HEK293 (cell line): ENCODE measurements around the gene GLI1.

Experiments
- CTCF ChIA-PET: fragments of 350-600 bp; formaldehyde crosslinking; extraction: SDS; loops from one replicate; lab custom pipeline; 2021; ENCODE audit warnings: antibody characterized with exemption; lab: Yijun Ruan, JAX
- POLR2A ChIA-PET: fragments of 300-600 bp; formaldehyde crosslinking; extraction: SDS; loops from one replicate; lab custom pipeline; 2020; ENCODE audit warnings: antibody characterized with exemption, inconsistent platforms; lab: Yijun Ruan, JAX
- H3K27ac ChIP-seq: fragments of 200-500 bp; sonication (Bioruptor generic); 2 replicates; pipeline ENCODE4 v1.5.1; 2014; ENCODE audit warnings: low read depth, low read length, control low read depth, inconsistent platforms; ENCODE audit errors: extremely low read depth
- H3K36me3 ChIP-seq, 2 experiments: fragments of 200-500 bp in 1 of 2; sonication (Bioruptor generic) in 1 of 2; 1 replicate in 1 of 2; 2 replicates in 1 of 2; pipeline ENCODE4 v1.5.1; 2014 to 2017; ENCODE audit warnings: inconsistent platforms in 2 of 2, low read length in 2 of 2; ENCODE audit not compliant: control insufficient read depth in 2 of 2, insufficient read depth in 1 of 2
- H3K4me1 ChIP-seq: fragments of 200-500 bp; sonication (Bioruptor generic); 2 replicates; pipeline ENCODE4 v1.5.1; 2014; ENCODE audit warnings: mild to moderate bottlenecking, low read length, inconsistent platforms; ENCODE audit not compliant: control insufficient read depth, insufficient read depth
- H3K4me3 ChIP-seq: 2 replicates; pipeline ENCODE4 v1.5.1; 2011; ENCODE audit warnings: low read depth, mild to moderate bottlenecking, control low read depth, low read length, moderate library complexity
- H3K9me3 ChIP-seq: fragments of 200-500 bp; sonication (Bioruptor generic); 2 replicates; pipeline ENCODE4 v1.5.1; 2014; ENCODE audit warnings: low read depth, low read length, inconsistent platforms; ENCODE audit not compliant: control insufficient read depth, insufficient read depth
- EGR2 ChIP-seq: fragments of 450-650 bp; formaldehyde crosslinking; IDR thresholded peaks from 2 replicates; pipeline ENCODE4 v1.5.1; 2016; ENCODE audit warnings: low read depth, missing biosample characterization, missing genetic modification characterization
- FEZF1 ChIP-seq: fragments of 450-650 bp; formaldehyde crosslinking; IDR thresholded peaks from 2 replicates; pipeline ENCODE4 v1.5.1; 2016; ENCODE audit warnings: missing biosample characterization, missing genetic modification characterization
- GFI1B ChIP-seq: fragments of 450-650 bp; formaldehyde crosslinking; IDR thresholded peaks from 2 replicates; pipeline ENCODE4 v1.5.1; 2016; ENCODE audit warnings: missing biosample characterization, missing genetic modification characterization
- KLF9 ChIP-seq: fragments of 450-650 bp; formaldehyde crosslinking; IDR thresholded peaks from 2 replicates; pipeline ENCODE4 v1.5.1; 2016; ENCODE audit warnings: missing biosample characterization, missing genetic modification characterization, low read depth
- OVOL3 ChIP-seq: fragments of 450-650 bp; formaldehyde crosslinking; IDR thresholded peaks from 2 replicates; pipeline ENCODE4 v1.5.1; 2016; ENCODE audit warnings: missing biosample characterization, missing genetic modification characterization
- PRDM1 ChIP-seq: fragments of 450-650 bp; formaldehyde crosslinking; IDR thresholded peaks from 2 replicates; pipeline ENCODE4; 2016; ENCODE audit warnings: missing biosample characterization, missing genetic modification characterization
- PRDM10 ChIP-seq: fragments of 450-650 bp; formaldehyde crosslinking; IDR thresholded peaks from 2 replicates; pipeline ENCODE4 v1.5.1; 2016; ENCODE audit warnings: missing biosample characterization, missing genetic modification characterization
- ZBTB11 ChIP-seq: fragments of 450-650 bp; formaldehyde crosslinking; conservative IDR thresholded peaks from 2 replicates; pipeline ENCODE4 v1.5.1; 2016; ENCODE audit warnings: low read depth, missing biosample characterization, missing genetic modification characterization
- ZFP3 ChIP-seq: fragments of 450-650 bp; formaldehyde crosslinking; IDR thresholded peaks from 2 replicates; pipeline ENCODE4 v1.5.1; 2016; ENCODE audit warnings: low read depth, missing biosample characterization, missing genetic modification characterization
- ZIC2 ChIP-seq: fragments of 450-650 bp; formaldehyde crosslinking; IDR thresholded peaks from 2 replicates; pipeline ENCODE4 v1.5.1; 2016; ENCODE audit warnings: missing biosample characterization, missing genetic modification characterization
- ZNF16 ChIP-seq: fragments of 450-650 bp; formaldehyde crosslinking; IDR thresholded peaks from 2 replicates; pipeline ENCODE4 v1.5.1; 2016; ENCODE audit warnings: low read depth, missing biosample characterization, missing genetic modification characterization
- ZNF2 ChIP-seq: fragments of 450-650 bp; formaldehyde crosslinking; IDR thresholded peaks from 2 replicates; pipeline ENCODE4 v1.5.1; 2016; ENCODE audit warnings: missing biosample characterization, missing genetic modification characterization
- ZNF341 ChIP-seq: fragments of 450-650 bp; formaldehyde crosslinking; IDR thresholded peaks from 2 replicates; pipeline ENCODE4; 2016; ENCODE audit warnings: low read depth, missing biosample characterization, missing genetic modification characterization
- ZNF354C ChIP-seq: fragments of 450-650 bp; formaldehyde crosslinking; IDR thresholded peaks from 2 replicates; pipeline ENCODE4 v1.5.1; 2016; ENCODE audit warnings: missing biosample characterization, missing genetic modification characterization, low read depth, borderline replicate concordance
- ZNF366 ChIP-seq: fragments of 450-650 bp; formaldehyde crosslinking; conservative IDR thresholded peaks from 2 replicates; pipeline ENCODE4 v1.5.1; 2016; ENCODE audit warnings: missing biosample characterization, missing genetic modification characterization
- ZNF571 ChIP-seq: fragments of 450-650 bp; formaldehyde crosslinking; IDR thresholded peaks from 2 replicates; pipeline ENCODE4 v1.5.0; 2017; ENCODE audit warnings: missing biosample characterization, missing genetic modification characterization
- ZNF596 ChIP-seq: fragments of 450-650 bp; IDR thresholded peaks from 2 replicates; pipeline ENCODE4 v1.5.0; 2018; ENCODE audit warnings: missing biosample characterization, mild to moderate bottlenecking, missing genetic modification characterization, moderate library complexity
- ZNF623 ChIP-seq: fragments of 450-650 bp; formaldehyde crosslinking; IDR thresholded peaks from 2 replicates; pipeline ENCODE4 v1.5.1; 2016; ENCODE audit warnings: missing biosample characterization, missing genetic modification characterization
- ZNF626 ChIP-seq: fragments of 450-650 bp; sonication (Bioruptor Pico); formaldehyde crosslinking; IDR thresholded peaks from 2 replicates; pipeline ENCODE4 v1.5.1; 2018; ENCODE audit warnings: missing biosample characterization, missing genetic modification characterization, inconsistent platforms
- ZNF777 ChIP-seq: fragments of 450-650 bp; formaldehyde crosslinking; IDR thresholded peaks from 2 replicates; pipeline ENCODE4 v1.5.1; 2017; ENCODE audit warnings: missing biosample characterization, missing genetic modification characterization, borderline replicate concordance
- ZNF830 ChIP-seq: fragments of 450-650 bp; IDR thresholded peaks from 2 replicates; pipeline ENCODE4 v1.5.0; 2018; ENCODE audit warnings: missing biosample characterization, missing genetic modification characterization, low read depth, mild to moderate bottlenecking, moderate library complexity
- ZXDB ChIP-seq: fragments of 450-650 bp; formaldehyde crosslinking; IDR thresholded peaks from 2 replicates; pipeline ENCODE4 v1.5.1; 2016; ENCODE audit warnings: missing biosample characterization, missing genetic modification characterization
- TF ChIP-seq, protein P1 (sequence below): fragments of 450-650 bp; formaldehyde crosslinking; IDR thresholded peaks from 2 replicates; pipeline ENCODE4 v1.5.1; 2016; ENCODE audit warnings: missing biosample characterization, missing genetic modification characterization

GLI1 gene

GRCh38 chr12:57514720-57515407 is 55.3 kb downstream of the GLI1 start:
- CTCF ChIA-PET: interaction anchor here (0.5 to 0.9 kb wide), 3 partner anchors 18 to 59 kb away, joined by 3 to 4 read pairs (median 4); no protein-coding TSS in a partner anchor
- Histone ChIP-seq H3K4me1 (no peaks in the 10 kb centered on the region), H3K4me3 (no peak overlapping the region), H3K36me3 (peaks cover 48 to 90% of the 10 kb centered on the region in 2 experiments), H3K27ac (no peak overlapping the region; the same call in 1 of the 2 replicates), H3K9me3 (no peaks in the 10 kb centered on the region)
- TF ChIP-seq ZNF341 (tag by site-specific recombination): peak; percentile 33; the same call in 1 of the 2 replicates
- TF ChIP-seq ZNF16 (tag by site-specific recombination): no peak
- no peak for TF ChIP-seq ZNF2 (tag by site-specific recombination)
- TF ChIP-seq ZIC2 (tag by site-specific recombination): peak; percentile 95
- no peak for TF ChIP-seq ZNF596
- POLR2A ChIA-PET: interaction anchor here (1.0 to 2.4 kb wide), 4 partner anchors 11 to 18 kb away, joined by 3 to 15 read pairs (median 3); no protein-coding TSS in a partner anchor

DNA sequence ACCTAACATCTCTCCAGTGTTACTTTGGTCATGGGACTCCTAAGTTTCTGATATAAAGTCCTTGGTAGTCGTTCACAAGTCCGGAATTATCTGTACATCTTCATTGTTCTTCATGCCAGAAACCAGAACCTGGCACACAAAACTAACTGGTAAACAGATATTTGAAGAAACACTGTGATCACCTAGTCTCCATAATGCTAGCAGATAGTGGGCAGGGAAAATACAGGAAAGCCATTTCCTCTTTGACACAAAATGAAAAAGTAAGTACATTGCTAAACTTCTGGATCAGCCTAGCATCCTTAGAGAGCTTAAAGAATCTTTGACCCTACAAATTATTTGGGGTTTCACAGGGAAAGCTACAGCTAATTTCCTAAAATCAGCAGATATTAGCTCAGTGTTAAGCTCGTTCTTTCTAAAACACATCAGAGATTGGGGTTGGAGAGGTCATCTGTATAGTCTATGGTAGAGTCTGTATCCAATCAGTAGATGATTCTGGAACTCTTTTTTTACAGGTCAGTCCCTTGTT is 55.9 kb downstream of the GLI1 start:
- Histone ChIP-seq H3K36me3 (peaks cover 48 to 85% of the 10 kb centered on the region in 2 experiments), H3K27ac (no peak overlapping the region), H3K9me3 (no peaks in the 10 kb centered on the region), H3K4me1 (no peaks in the 10 kb centered on the region), H3K4me3 (no peak overlapping the region)
- TF ChIP-seq ZXDB (tag by site-specific recombination) (no peak), ZNF626 (tag by site-specific recombination) (no peak), ZNF366 (tag by site-specific recombination) (no peak), GFI1B (no peak), ZNF777 (tag by site-specific recombination) (no peak), EGR2 (tag by site-specific recombination) (no peak), PRDM10 (tag by site-specific recombination) (no peak), FEZF1 (tag by site-specific recombination) (no peak), ZFP3 (tag by site-specific recombination) (no peak), ZNF623 (no peak), ZNF830 (tag by site-specific recombination) (no peak), ZNF571 (tag by site-specific recombination) (no peak), ZNF354C (tag by site-specific recombination) (no peak), PRDM1 (tag by site-specific recombination) (no peak), KLF9 (no peak), ZBTB11 (tag by site-specific recombination) (no peak), OVOL3 (tag by site-specific recombination) (no peak)
- TF ChIP-seq, protein P1, sequence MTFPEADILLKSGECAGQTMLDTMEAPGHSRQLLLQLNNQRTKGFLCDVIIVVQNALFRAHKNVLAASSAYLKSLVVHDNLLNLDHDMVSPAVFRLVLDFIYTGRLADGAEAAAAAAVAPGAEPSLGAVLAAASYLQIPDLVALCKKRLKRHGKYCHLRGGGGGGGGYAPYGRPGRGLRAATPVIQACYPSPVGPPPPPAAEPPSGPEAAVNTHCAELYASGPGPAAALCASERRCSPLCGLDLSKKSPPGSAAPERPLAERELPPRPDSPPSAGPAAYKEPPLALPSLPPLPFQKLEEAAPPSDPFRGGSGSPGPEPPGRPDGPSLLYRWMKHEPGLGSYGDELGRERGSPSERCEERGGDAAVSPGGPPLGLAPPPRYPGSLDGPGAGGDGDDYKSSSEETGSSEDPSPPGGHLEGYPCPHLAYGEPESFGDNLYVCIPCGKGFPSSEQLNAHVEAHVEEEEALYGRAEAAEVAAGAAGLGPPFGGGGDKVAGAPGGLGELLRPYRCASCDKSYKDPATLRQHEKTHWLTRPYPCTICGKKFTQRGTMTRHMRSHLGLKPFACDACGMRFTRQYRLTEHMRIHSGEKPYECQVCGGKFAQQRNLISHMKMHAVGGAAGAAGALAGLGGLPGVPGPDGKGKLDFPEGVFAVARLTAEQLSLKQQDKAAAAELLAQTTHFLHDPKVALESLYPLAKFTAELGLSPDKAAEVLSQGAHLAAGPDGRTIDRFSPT (tag by site-specific recombination): no peak
- ChIA-PET CTCF (interaction anchor here (0.6 to 1.1 kb wide), 4 partner anchors 53 to 880 kb away, joined by 3 to 5 read pairs (median 4); no protein-coding TSS in a partner anchor), POLR2A (interaction anchor here (1.5 to 2.4 kb wide), 2 partner anchors 12 to 18 kb away, joined by 3 to 15 read pairs; no protein-coding TSS in a partner anchor)
